GM19438 (cell line): ENCODE measurements around the gene RCOR1.
A peak's percentile ranks its signal among the peaks of the same experiment; 100 is the strongest.
"Not testable (repeated sequence)": the region's sequence is repeated elsewhere in the genome, so short reads cannot be mapped to it uniquely, and the experiment has no call there.

Experiments used
- ATAC-seq: cut with Tn5 transposase; IDR thresholded peaks from one replicate; pipeline ENCODE4 v1.9.1; 2021; ENCODE audit warnings: low read depth; ENCODE audit not compliant: unreplicated experiment

RCOR1 gene

GRCh38 chr14:102737402-102738372, 145.2 kb downstream of the RCOR1 start:
- ATAC-seq: no peak

GRCh38 chr14:102738373-102739189, 146.1 kb downstream of the RCOR1 start:
- no peak for ATAC-seq

- no peak for ATAC-seq
Observed at GRCh38 chr14:102739190-102739469, 146.7 kb downstream of the RCOR1 start.

DNA sequence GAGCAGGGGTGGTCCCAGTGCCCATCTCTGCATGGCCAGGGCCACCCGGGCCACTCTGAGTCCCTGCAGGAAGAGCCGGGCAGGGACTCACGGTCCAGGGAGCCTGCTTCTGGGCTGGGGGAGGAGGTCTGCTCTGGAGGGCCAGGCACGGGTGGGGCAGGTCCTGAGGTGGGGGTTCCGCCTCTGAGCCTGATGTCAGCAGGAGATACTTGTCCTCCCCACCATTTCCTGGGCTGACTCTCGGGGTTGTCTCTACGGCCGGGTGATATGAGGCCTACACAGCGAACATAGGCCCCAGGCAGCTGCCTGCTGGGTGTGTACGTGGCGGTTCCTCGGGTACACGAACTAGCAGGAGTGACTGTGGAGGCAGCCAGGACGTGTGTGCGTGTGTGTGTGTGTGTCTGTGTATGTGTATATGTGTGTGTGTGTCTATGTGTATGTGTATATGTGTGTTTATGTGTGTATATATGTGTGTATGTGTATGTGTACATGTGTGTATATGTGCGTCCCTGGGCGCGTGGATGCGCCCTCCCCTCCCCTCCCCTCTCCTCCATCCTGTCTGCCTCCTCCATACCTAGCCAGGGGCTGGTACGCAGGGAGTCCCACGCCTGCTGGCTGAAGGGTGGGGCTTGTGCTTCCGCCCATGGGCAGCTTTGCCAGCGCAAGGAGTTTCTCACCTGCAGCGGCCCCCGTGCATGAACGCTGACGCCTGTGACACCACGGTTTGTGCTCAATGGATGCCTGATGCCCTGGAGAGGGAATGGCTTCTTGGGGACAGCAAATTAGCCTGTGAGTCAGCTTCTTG, 154.4 kb downstream of the RCOR1 start:
- no peak for ATAC-seq

- no peak for ATAC-seq
Observed at GRCh38 chr14:102748806-102749205, 156.4 kb downstream of the RCOR1 start.

- ATAC-seq: no peak
Observed at GRCh38 chr14:102749393-102750305, 157.2 kb downstream of the RCOR1 start.

DNA sequence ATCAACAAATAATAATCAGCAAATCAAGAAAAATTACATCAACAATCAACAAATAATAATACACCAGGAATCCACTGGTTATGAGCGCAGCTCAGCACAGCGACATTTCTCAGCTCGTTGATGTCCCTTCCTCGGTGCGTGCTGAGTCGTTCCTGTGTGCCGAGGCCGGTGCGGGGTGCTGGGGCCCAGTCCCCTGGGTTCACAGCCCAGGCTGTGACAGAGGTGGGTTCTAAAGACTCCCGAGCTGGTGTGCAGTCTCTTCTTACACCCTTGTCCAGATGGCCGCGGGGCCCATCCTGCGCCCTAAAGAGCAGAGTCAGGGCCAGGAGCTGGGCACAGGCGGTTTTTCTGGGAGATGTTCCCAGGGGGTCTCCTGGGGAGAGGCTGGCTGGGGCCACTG, 157.9 kb downstream of the RCOR1 start:
- ATAC-seq: no peak

- ATAC-seq: no peak
Observed at GRCh38 chr14:102751088-102751487, 158.6 kb downstream of the RCOR1 start.

DNA sequence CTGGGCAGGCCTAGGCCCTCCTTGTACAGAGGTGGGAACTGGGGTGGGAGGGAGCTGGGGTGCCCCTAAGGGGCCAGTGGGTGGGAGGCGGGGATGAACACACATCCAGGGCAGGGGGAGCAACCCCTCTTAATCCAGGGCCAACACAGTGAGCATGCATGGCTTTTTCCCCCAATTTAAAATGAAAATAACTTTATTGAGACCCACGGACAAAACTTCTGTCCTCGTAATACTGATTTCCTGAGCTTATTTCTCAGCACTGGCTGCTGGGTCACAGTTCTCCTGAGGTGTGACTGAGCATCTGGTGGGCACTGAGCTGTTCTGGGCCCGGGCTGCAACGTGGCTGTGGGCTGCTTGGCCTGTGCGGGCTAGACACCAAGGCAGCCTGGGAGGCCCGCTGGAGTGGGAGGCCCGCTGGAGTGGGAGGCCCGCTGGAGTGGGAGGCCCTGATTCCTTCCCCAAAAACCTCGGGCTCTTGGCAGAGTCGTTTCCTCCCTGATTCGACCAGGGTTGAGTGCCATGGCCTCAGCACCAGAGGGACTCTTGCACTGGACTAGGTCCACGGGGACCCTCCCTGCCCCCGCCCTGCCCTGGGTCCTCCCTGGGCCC, 159.9 kb downstream of the RCOR1 start:
- no peak for ATAC-seq

DNA sequence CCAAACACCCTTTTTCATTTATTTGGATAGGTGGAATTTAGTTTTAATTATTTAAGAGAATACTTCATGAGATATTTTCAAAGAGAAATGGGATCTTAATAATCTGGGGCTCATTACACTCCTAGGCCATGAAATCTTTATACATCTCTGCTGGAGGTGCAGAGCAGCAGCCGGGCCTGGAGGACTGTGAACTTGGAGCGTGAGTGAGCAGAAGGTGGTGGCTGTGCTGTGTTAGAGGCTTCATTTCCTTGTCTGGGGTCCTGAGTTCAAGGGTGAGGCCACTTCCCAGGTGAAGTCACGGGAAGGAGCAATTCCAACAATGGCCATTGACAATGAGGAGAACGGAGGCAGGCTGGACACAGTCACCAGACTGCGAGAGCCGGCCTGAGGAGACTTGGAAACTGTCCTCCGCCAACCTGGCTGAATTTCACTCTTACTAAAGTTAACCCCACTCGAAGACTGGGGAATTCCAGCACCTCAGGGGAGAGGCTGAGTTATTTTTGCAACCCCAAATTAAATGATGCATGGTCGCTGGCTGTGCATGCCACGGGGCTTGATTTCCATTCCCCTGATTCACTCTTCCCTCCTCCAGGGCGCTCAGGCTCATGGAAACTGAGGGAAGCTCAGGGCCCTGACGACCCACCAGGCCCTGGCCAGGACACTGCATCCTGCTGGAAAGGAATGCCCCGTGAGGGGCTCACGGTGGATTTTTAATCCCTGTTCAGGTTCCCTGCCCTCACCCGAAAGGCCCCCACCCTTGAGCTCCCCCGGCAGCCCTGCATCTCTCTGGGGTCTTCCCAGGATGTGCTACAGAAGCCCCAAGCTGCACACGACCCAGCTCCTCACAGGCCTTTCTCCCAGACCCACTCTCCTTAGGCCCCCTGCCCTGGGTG, 162.2 kb downstream of the RCOR1 start:
- ATAC-seq: no peak

- no peak for ATAC-seq
Observed at GRCh38 chr14:102757646-102758045, 165.2 kb downstream of the RCOR1 start.

DNA sequence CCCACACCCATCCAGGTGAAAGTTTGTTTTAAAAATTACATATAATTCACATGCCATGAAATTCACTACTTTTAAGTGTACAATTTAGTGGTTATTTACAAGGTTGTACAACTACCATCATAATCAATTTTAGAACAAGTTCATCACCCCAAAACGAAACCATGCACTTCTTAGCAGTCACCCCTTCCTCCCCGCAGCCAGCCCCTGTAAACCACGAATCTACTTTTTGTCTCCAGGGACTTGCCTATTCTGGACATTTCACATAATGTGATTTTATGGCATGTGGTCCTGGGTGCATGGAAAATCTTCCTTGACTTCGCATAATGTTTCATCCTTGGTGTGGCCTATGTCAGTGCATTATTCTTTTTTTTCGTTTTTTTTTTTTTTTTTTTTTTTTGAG, 165.6 kb downstream of the RCOR1 start:
- ATAC-seq: no peak

DNA sequence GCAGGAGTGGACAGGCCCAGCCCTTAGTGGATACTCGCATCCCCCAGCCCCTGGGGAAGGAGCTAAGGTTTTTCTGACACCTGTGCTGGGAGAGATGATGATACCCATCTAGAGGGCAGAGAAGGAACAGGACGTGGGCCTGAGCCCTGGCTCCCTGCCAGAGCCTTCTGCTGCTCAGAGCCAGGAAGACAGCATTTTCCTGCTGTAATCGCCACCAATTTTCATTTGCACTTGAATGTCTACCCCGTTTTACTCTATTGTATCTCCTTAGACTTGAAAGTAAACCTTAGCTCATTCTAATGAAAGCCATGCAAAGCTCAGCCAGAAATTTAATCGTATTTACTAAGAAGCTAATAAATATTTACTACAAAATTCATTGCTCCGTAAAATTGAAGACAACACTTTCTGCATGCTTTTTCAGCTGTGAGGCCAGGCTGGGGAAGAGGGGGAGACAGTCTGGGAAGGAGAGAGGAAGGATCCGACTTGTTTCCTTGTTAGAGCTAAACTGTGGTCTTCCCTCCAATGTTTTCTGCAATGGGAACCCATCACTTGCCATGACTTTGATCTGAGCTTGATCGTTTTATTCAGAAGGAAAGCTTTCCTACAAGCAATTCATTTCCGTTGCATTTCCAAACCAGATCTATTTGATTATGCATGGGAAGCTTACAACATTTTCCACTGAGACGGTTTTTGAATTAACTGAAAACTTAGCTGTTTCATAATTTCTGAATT, 167.2 kb downstream of the RCOR1 start:
- ATAC-seq: no peak

GRCh38 chr14:102760496-102761193, 168.2 kb downstream of the RCOR1 start:
- no peak for ATAC-seq

DNA sequence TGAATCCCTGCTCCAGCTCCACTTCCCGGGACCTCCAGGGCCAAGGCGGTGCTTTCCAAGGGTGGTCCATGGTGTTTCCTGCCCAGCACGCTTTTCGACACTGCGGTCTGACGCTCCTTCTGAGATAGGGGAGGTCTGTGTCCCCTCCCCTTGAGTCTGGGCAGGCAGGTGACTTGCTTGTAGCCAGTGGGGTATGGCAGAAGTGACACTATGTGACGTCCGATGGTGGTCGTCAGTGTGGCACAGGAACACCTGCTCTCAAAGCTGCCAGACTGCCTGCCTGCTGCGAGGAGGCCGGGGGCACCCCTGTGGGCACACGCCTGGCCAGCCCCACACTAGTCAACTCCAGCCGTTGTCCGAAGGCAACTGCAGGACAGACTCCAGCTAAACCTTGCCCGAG, 168.8 kb downstream of the RCOR1 start:
- no peak for ATAC-seq

- ATAC-seq: peak; percentile 58
Observed at GRCh38 chr14:102764220-102764671, 171.8 kb downstream of the RCOR1 start.

GRCh38 chr14:102765770-102766169, 173.3 kb downstream of the RCOR1 start:
- ATAC-seq: not testable (repeated sequence)
